ENCODE measurements around the gene BTBD9. TPM values are rescaled to one million over a fixed set of nuclear protein-coding genes. Genes with fewer than 3 reads are reported as not detected.

The BTBD9 gene
- total RNA-seq, 2 donors from 2014 or later: 16.2 to 28.3 TPM

- H3K27me3 Mint-ChIP-seq: no peaks in the 10 kb centered on the region
- ATAC-seq (replicated peaks): no peak
- no peak overlapping the region for H3K27ac Mint-ChIP-seq
- no peaks in the 10 kb centered on the region for H3K9me3 Mint-ChIP-seq
- H3K36me3 Mint-ChIP-seq (ENCODE audit: low read depth): peaks cover 81% of the 10 kb centered on the region
- H3K4me1 Mint-ChIP-seq: peaks cover 4% of the 10 kb centered on the region
- no peak overlapping the region for H3K4me3 Mint-ChIP-seq
Observed at GRCh38 chr6:38118791-38119365, 520.9 kb downstream of the BTBD9 start.

Other genes starting within 250 kb of the BTBD9 start
- 100 to 1,000 TPM in 1 of 2 donors, 10 to 100 TPM in 1; 94.5 to 190 TPM for gene GLO1, start 63.2 kb upstream of the BTBD9 start, total RNA-seq
- under 1 TPM; 0.03 to 0.09 TPM for gene DNAH8, start 75.4 kb upstream of the BTBD9 start, total RNA-seq